Keratinocyte (primary cell): ENCODE data around the gene PRKN. TPM values are rescaled to one million over a fixed set of nuclear protein-coding genes. Genes with fewer than 3 reads are reported as not detected.

ENCODE experiments used
- DNase-seq: peaks from one replicate; pipeline ENCODE4 v3.0.0-alpha.2; 2011; ENCODE audit warnings: low read depth, missing footprints, low spot score
- FAIRE-seq: peaks from 2 replicates; lab custom pipeline; 2011; peaks lifted over from hg19 to GRCh38; lab: Jason Lieb, UNC
- H2AFZ ChIP-seq: 2 replicates; pipeline ENCODE4 v1.6.0; 2012; ENCODE audit warnings: low read length, control low read depth, inconsistent platforms; ENCODE audit not compliant: control insufficient read depth
- H3K27ac ChIP-seq: 2 replicates; pipeline ENCODE4 v1.5.1; 2011; ENCODE audit warnings: low read length; ENCODE audit not compliant: control insufficient read depth, insufficient read depth
- H3K27me3 ChIP-seq: 3 replicates; pipeline ENCODE4 v1.6.0; 2011; ENCODE audit warnings: low read length; ENCODE audit not compliant: control insufficient read depth, insufficient read depth; ENCODE audit errors: extremely low read depth
- H3K36me3 ChIP-seq, 2 experiments: 2 replicates in 1 of 2; 3 replicates in 1 of 2; pipeline ENCODE4 v1.5.1; 2011; ENCODE audit warnings: low read length in 2 of 2, mild to moderate bottlenecking in 1 of 2; ENCODE audit not compliant: control insufficient read depth in 2 of 2, insufficient read depth in 2 of 2; ENCODE audit errors: extremely low read depth in 1 of 2
- H3K4me1 ChIP-seq: 3 replicates; pipeline ENCODE4 v1.5.1; 2011; ENCODE audit warnings: low read length; ENCODE audit not compliant: control insufficient read depth, insufficient read depth; ENCODE audit errors: extremely low read depth
- H3K4me2 ChIP-seq: 3 replicates; pipeline ENCODE4 v1.6.0; 2011; ENCODE audit warnings: low read depth, low read length; ENCODE audit not compliant: control insufficient read depth, insufficient read depth; ENCODE audit errors: extremely low read depth
- H3K4me3 ChIP-seq, 3 experiments: fragments of 200-600 bp in 1 of 3; sonication (generic) in 1 of 3; 2 replicates in 2 of 3; 3 replicates in 1 of 3; pipeline ENCODE4 v1.5.1; 2011 to 2016; ENCODE audit warnings: low read length in 3 of 3, mild to moderate bottlenecking in 3 of 3, control low read depth in 2 of 3, inconsistent platforms in 1 of 3, low read depth in 1 of 3, mixed read lengths in 1 of 3, mixed run types in 1 of 3, moderate library complexity in 1 of 3; ENCODE audit not compliant: control insufficient read depth in 2 of 3, insufficient read depth in 2 of 3; ENCODE audit errors: extremely low read depth in 1 of 3
- H3K79me2 ChIP-seq: 2 replicates; pipeline ENCODE4 v1.6.0; 2012; ENCODE audit warnings: low read length; ENCODE audit not compliant: control insufficient read depth, insufficient read depth
- H3K9ac ChIP-seq: 3 replicates; pipeline ENCODE4 v1.6.0; 2011; ENCODE audit warnings: low read length; ENCODE audit not compliant: control insufficient read depth, insufficient read depth; ENCODE audit errors: extremely low read depth
- H3K9me1 ChIP-seq: 3 replicates; pipeline ENCODE4 v1.6.0; 2011; ENCODE audit warnings: low read length; ENCODE audit not compliant: control insufficient read depth, insufficient read depth; ENCODE audit errors: extremely low read depth
- H3K9me3 ChIP-seq: 2 replicates; pipeline ENCODE4 v1.5.1; 2012; ENCODE audit warnings: low read depth, low read length; ENCODE audit not compliant: control insufficient read depth
- H4K20me1 ChIP-seq: 3 replicates; pipeline ENCODE4 v1.6.0; 2011; ENCODE audit warnings: low read length; ENCODE audit not compliant: control insufficient read depth, insufficient read depth; ENCODE audit errors: extremely low read depth
- EZH2 ChIP-seq: IDR thresholded peaks from one replicate; pipeline ENCODE4 v1.6.1; 2012; ENCODE audit warnings: inconsistent platforms, mild to moderate bottlenecking, low read length, moderate library complexity
- dilution Hi-C: fragments of 300-500 bp; cut with MboI; formaldehyde crosslinking; loops from one replicate; pipeline ENCODE4 v1.7.0; 2020; ENCODE audit warnings: low sequenced_read_pairs; ENCODE audit not compliant: extremely low pct_ligation_motif_present
- polyA plus RNA-seq, 5 experiments: library from polyadenylated mRNA; depleted of rRNA in 3 of 5; stranded (reverse) in 3 of 5; stranded (forward) in 1 of 5; unstranded in 1 of 5; fragments of >200 nt; gene quantifications; 1 replicate in 1 of 5; 2 replicates in 3 of 5; 3 replicates in 1 of 5; pipeline versions ENCODE4 v1.2.1 to v1.2.3, GENCODE V29; 2011 to 2012; ENCODE audit warnings: missing spikeins in 2 of 5, low read depth in 1 of 5, low replicate concordance in 1 of 5
- TF ChIP-seq, protein P1 (sequence below), 3 experiments: IDR thresholded peaks in 1 of 3; conservative IDR thresholded peaks in 1 of 3; optimal IDR thresholded peaks in 1 of 3; 2 replicates in 2 of 3; 3 replicates in 1 of 3; pipeline versions ENCODE3 to v1.5.1; 2011; ENCODE audit warnings: low read length in 3 of 3, mild to moderate bottlenecking in 3 of 3, moderate library complexity in 2 of 3, control low read depth in 1 of 3, inconsistent platforms in 1 of 3; ENCODE audit not compliant: insufficient read depth in 2 of 3; ENCODE audit errors: extremely low read depth in 1 of 3

Gene PRKN
- polyA plus RNA-seq, 1 donor (not counting 4 experiments of a cell fraction or from before 2014, with no cell fraction given): 0.67 TPM

DNA sequence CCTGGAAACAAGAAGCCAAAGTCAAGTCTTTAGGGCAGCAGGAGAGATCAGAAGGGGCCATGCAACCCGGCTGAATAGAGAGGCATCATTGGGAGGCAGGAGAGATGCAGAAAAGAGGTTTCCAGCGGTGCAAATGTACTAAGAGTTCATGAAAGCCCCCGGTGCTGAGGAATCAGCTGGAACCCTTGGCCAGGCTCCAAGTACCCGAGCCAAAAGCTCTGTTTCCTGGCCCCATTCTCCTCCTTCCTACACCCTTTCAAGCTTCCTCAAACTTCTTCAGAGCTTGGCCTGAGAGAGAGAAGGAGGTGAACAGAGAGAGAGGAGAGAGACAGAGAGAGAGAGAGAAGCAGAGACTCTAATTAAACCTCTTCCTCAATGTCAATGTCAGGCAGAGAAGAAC, 433.5 kb downstream of the PRKN start:
- DNase-seq: no peak
- Histone ChIP-seq H3K79me2 (no peaks in the 10 kb centered on the region), H3K27ac (no peak overlapping the region), H3K9me3 (no peaks in the 10 kb centered on the region), H4K20me1 (no peaks in the 10 kb centered on the region), H3K4me2 (no peak overlapping the region), H3K27me3 (no peaks in the 10 kb centered on the region), H3K36me3 (no peaks in the 10 kb centered on the region), H3K4me3 (no peak overlapping the region), H2AFZ (no peak overlapping the region), H3K4me1 (no peaks in the 10 kb centered on the region), H3K9me1 (no peaks in the 10 kb centered on the region), H3K9ac (no peak overlapping the region)
- no peak for FAIRE-seq
- dilution Hi-C loops: no loop called here
- no peak for TF ChIP-seq EZH2
- TF ChIP-seq, protein P1, sequence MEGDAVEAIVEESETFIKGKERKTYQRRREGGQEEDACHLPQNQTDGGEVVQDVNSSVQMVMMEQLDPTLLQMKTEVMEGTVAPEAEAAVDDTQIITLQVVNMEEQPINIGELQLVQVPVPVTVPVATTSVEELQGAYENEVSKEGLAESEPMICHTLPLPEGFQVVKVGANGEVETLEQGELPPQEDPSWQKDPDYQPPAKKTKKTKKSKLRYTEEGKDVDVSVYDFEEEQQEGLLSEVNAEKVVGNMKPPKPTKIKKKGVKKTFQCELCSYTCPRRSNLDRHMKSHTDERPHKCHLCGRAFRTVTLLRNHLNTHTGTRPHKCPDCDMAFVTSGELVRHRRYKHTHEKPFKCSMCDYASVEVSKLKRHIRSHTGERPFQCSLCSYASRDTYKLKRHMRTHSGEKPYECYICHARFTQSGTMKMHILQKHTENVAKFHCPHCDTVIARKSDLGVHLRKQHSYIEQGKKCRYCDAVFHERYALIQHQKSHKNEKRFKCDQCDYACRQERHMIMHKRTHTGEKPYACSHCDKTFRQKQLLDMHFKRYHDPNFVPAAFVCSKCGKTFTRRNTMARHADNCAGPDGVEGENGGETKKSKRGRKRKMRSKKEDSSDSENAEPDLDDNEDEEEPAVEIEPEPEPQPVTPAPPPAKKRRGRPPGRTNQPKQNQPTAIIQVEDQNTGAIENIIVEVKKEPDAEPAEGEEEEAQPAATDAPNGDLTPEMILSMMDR (optimal IDR thresholded peaks at IDR 0.05 in 1 of 3, IDR thresholded peaks at IDR 0.05 in 1 of 3, conservative IDR thresholded peaks at IDR 0.05 in 1 of 3; ENCODE audit: extremely low read depth in 1 of 3, insufficient read depth in 2 of 3, low read length in 3 of 3): no peak

DNA sequence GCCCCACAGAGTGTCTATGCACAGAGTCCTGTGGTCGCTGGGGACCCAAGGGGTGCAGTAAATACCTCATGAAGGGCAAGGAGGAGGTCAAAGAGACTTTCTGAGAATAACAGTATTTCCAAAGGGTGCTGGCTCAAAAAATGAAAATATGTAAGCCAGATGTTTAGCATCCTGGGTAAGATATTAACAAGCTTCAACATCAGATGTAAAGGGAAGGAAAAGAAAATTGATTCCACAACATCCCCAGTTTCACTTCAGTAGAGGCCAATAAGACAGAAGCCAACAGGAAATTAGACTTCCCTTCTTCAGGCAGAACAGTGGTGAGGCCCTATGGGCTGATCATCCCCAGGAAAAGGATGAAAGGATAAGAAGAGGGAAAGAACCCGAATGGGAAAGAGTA, 434.7 kb downstream of the PRKN start:
- Histone ChIP-seq H3K27me3 (no peaks in the 10 kb centered on the region), H3K9me1 (no peaks in the 10 kb centered on the region), H3K27ac (no peak overlapping the region), H3K36me3 (no peaks in the 10 kb centered on the region), H4K20me1 (no peaks in the 10 kb centered on the region), H3K4me2 (no peak overlapping the region), H3K9ac (no peak overlapping the region), H3K79me2 (no peaks in the 10 kb centered on the region), H2AFZ (no peak overlapping the region), H3K9me3 (no peaks in the 10 kb centered on the region), H3K4me3 (no peak overlapping the region), H3K4me1 (no peaks in the 10 kb centered on the region)
- FAIRE-seq: no peak
- TF ChIP-seq EZH2: no peak
- TF ChIP-seq, protein P1 (optimal IDR thresholded peaks at IDR 0.05 in 1 of 3, IDR thresholded peaks at IDR 0.05 in 1 of 3, conservative IDR thresholded peaks at IDR 0.05 in 1 of 3; ENCODE audit: extremely low read depth in 1 of 3, insufficient read depth in 2 of 3, low read length in 3 of 3): no peak
- dilution Hi-C loops: no loop called here
- no peak for DNase-seq
